Breast epithelium (tissue), 4 donors: ENCODE data around the gene HSD17B8. TPM values are rescaled to one million over a fixed set of nuclear protein-coding genes. Genes with fewer than 3 reads are reported as not detected.

Source experiments
- DNase-seq, 2 donors: peaks; one replicate each; pipeline ENCODE4 v3.0.0-alpha.2; 2019; ENCODE audit warnings: low spot score in 2 of 2
- H3K27ac ChIP-seq, 2 donors: fragments of 200-600 bp; sonication (generic) in 1 of 2; one replicate each; pipeline ENCODE4 v1.5.1; 2016 to 2019; ENCODE audit warnings: mild to moderate bottlenecking in 1 of 2
- H3K27me3 ChIP-seq, 2 donors: fragments of 200-600 bp; sonication (generic) in 1 of 2; one replicate each; pipeline versions ENCODE4 v1.5.1 to v1.6.0; 2017 to 2019; ENCODE audit warnings: control low read depth in 1 of 2, mild to moderate bottlenecking in 1 of 2
- H3K36me3 ChIP-seq: fragments of 200-600 bp; one replicate; pipeline ENCODE4 v1.5.1; 2019
- H3K4me1 ChIP-seq, 2 donors: fragments of 200-600 bp; sonication (generic); one replicate each; pipeline ENCODE4 v1.5.1; 2016 to 2019; ENCODE audit warnings: control low read depth in 1 of 2
- H3K4me3 ChIP-seq, 3 donors: fragments of 200-600 bp; sonication (generic); 1 replicate in 2 of 3; 2 replicates in 1 of 3; pipeline ENCODE4 v1.5.1; 2016 to 2019; ENCODE audit warnings: mild to moderate bottlenecking in 3 of 3, moderate library complexity in 2 of 3
- H3K9me3 ChIP-seq, 2 donors: fragments of 200-600 bp; sonication (generic) in 1 of 2; one replicate each; pipeline ENCODE4 v1.5.1; 2016 to 2019; ENCODE audit warnings: control low read depth in 1 of 2
- POLR2A ChIP-seq: fragments of 450-650 bp; IDR thresholded peaks from one replicate; pipeline ENCODE4 v1.6.1; 2016; ENCODE audit warnings: antibody characterized with exemption, mild to moderate bottlenecking, moderate library complexity
- POLR2AphosphoS5 ChIP-seq, 3 donors: sonication (generic); formaldehyde crosslinking; IDR thresholded peaks; one replicate each; pipeline ENCODE4 v1.6.1; 2017; ENCODE audit warnings: antibody characterized with exemption in 3 of 3
- intact Hi-C: fragments of 100-400 bp; cut with DNase I; formaldehyde crosslinking; loops from one replicate; pipeline ENCODE4 v1.15.1; 2023; ENCODE audit warnings: low total_unique reads
- total RNA-seq, 3 donors: library from RNA; depleted of rRNA; stranded (reverse); fragments of >200 nt; gene quantifications; one replicate each; pipeline ENCODE4 v1.1.0, GENCODE V29; 2016
- TF ChIP-seq, protein P1 (sequence below), 3 donors: fragments of 450-650 bp; IDR thresholded peaks; one replicate each; pipeline ENCODE4 v1.5.1; 2016 to 2017; ENCODE audit warnings: antibody characterized with exemption in 3 of 3, mild to moderate bottlenecking in 3 of 3, moderate library complexity in 3 of 3

HSD17B8 gene
- total RNA-seq, 3 donors from 2014 or later: 17.0 to 33.8 (median 18.4) TPM

DNA sequence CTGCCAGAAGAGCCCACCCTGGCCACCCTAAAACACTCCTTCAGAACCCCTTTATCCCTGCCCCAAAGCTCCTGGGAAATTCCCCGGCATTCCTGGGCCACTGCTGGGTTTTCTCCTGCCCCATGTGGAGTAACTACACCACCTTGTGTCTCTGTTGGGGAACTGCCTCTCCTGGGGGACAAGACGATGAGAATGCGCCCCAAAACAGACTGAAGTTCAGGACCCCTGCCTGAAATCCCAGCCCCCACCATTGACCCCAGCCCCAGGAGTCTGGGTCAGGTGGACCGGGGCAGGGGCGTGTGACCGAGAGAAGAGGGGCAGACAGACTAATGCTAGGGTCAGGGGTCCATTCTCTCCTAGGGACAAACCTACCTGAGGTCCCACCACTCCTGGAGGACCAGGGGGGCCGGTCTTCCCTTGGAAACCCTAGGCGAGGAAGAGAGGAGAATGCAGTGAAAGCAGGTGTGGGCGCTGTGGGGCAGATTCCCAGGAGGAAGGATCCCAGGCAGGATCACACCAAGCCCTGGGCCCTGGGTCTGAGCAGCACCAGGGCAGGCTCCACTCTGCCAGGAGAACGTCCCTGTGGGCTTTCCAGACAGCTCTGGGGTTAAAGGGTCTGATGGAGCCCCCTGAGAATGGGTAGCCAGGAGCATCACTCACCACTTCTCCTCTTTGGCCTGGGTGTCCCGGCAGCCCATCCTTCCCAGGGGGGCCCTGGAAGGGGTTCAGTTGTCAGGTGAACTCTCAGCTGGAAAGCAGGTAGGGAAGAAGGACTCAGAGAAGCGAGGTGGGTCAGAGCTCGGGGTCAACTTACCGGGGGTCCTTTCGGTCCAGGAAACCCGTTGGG lies 31.5 kb upstream of the HSD17B8 start:
- peak in 1 of 2 donors; percentile 45 for DNase-seq
- intact Hi-C loops: no loop called here
- Histone ChIP-seq H3K36me3 (no peaks in the 10 kb centered on the region), H3K4me1 (no peaks in the 10 kb centered on the region), H3K27me3 (no peaks in the 10 kb centered on the region), H3K27ac (no peak overlapping the region), H3K9me3 (no peaks in the 10 kb centered on the region), H3K4me3 (no peak overlapping the region)
- no peak for TF ChIP-seq POLR2AphosphoS5 (IDR thresholded peaks at IDR 0.05)
- TF ChIP-seq, protein P1, sequence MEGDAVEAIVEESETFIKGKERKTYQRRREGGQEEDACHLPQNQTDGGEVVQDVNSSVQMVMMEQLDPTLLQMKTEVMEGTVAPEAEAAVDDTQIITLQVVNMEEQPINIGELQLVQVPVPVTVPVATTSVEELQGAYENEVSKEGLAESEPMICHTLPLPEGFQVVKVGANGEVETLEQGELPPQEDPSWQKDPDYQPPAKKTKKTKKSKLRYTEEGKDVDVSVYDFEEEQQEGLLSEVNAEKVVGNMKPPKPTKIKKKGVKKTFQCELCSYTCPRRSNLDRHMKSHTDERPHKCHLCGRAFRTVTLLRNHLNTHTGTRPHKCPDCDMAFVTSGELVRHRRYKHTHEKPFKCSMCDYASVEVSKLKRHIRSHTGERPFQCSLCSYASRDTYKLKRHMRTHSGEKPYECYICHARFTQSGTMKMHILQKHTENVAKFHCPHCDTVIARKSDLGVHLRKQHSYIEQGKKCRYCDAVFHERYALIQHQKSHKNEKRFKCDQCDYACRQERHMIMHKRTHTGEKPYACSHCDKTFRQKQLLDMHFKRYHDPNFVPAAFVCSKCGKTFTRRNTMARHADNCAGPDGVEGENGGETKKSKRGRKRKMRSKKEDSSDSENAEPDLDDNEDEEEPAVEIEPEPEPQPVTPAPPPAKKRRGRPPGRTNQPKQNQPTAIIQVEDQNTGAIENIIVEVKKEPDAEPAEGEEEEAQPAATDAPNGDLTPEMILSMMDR (IDR thresholded peaks at IDR 0.05): peak in 1 of 3 donors; percentile 58
- TF ChIP-seq POLR2A: no peak

DNA sequence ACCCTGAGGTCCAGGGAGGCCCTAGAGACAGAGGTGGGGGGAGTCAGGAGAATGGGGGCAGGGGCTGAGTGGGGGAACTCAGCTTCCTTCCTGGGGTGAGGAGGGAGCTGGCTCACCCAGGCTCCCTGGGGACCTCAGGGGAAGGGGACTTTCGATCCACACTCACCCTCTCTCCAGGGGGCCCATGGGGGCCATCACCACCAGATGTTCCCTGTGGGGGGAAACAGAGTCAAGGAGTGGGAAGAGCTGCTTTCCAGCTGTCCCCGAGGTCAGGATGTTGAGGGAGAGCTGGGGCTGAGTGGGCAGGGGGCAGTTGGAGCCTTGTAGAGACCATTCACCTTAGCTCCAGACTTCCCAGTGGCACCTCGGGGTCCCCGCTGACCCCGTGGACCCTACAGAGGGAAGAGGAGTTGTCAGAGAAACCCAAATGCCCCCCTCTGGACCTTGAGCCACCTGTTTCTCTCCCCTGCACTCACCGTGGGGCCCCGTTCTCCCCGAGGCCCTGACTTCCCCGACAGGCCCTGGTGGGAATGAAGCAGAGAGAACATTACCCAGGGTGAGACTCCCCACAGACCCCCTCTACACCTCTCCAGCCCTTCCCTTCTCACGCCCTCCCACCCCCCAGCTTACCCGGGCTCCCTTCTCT lies 30.8 kb upstream of the HSD17B8 start:
- Histone ChIP-seq H3K4me3 (no peak overlapping the region), H3K4me1 (no peaks in the 10 kb centered on the region), H3K36me3 (no peaks in the 10 kb centered on the region), H3K27me3 (no peaks in the 10 kb centered on the region), H3K9me3 (no peaks in the 10 kb centered on the region), H3K27ac (no peak overlapping the region)
- no peak for DNase-seq
- intact Hi-C loops: no loop called here
- no peak for TF ChIP-seq POLR2AphosphoS5 (IDR thresholded peaks at IDR 0.05)
- no peak for TF ChIP-seq POLR2A
- TF ChIP-seq, protein P1 (IDR thresholded peaks at IDR 0.05): no peak

DNA sequence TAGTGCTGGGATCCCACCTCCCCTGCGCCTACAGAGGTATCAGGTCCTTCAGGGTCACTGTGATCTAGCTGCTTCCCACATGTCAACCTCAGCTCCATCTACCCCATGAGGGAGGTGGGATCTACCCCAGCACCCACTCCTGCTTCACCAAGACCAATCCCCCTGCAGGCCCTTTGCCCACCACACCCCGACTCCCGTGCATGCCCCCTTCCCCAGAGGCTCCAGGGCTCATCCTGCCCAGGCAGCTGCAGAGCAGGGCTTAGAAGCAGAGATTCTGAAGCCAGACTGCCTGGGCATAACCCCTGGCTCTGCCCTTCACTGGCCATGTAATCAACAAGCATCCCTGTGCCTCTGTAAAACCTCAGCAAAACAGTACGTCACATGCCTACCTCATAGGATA lies 29.7 kb upstream of the HSD17B8 start:
- H3K4me3 ChIP-seq: no peak overlapping the region
- H3K36me3 ChIP-seq: no peaks in the 10 kb centered on the region
- no peaks in the 10 kb centered on the region for H3K27me3 ChIP-seq
- no peak overlapping the region for H3K27ac ChIP-seq
- H3K9me3 ChIP-seq: no peaks in the 10 kb centered on the region
- H3K4me1 ChIP-seq: no peaks in the 10 kb centered on the region
- no peak for TF ChIP-seq POLR2A
- DNase-seq: no peak
- intact Hi-C loops: no loop called here

DNA sequence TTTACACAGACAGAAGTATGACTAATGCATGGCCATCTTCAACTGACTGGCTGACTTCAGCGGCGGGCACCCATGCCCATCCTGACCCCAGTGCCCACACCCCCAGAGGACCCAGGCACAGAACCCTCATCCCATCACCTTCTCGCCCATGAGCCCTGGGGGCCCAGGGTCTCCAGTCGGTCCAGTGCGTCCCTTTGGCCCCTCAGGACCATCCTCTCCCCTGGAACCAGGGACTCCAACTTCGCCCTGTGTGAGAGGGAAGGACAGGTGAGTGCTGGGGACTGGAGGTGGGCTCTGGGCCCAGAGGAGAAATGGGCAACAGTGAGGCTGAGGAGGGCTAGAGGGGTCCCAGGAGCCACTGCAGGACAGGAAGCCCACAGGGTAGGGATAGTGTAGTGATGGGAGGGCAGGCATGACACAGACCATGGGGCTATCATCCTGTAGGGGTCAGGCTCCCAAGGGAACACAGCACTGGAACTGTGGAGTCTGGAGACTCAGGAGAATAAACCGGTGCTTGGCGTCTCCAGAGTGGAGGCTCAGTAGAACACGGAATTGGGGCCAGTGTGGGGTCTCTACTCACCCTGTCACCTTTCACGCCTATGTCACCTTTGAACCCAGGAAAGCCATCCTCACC lies 28.9 kb upstream of the HSD17B8 start:
- intact Hi-C loops: no loop called here
- DNase-seq: no peak

DNA sequence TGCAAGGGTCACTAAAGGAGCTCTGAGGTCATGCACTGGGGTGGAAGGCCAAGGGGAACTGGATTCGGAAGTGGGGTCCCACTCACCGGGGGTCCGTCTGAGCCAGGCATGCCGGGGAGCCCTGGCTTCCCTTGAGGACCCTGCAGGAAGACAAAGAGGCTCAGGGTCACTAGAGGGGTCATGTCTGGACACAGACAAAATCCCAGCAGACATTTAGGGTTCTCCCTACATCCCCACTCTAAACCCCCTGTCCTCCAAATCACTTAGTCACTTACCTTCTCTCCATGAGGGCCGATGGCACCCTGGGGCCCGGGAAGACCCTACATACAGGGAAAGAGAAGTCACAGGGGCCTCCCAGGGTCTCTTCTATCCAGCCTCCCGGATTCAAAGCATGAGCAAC lies 27.5 kb upstream of the HSD17B8 start:
- H3K36me3 ChIP-seq: no peaks in the 10 kb centered on the region
- no peak overlapping the region for H3K27ac ChIP-seq
- no peak for DNase-seq
- H3K4me3 ChIP-seq: no peak overlapping the region
- no peak for TF ChIP-seq POLR2A
- TF ChIP-seq POLR2AphosphoS5 (IDR thresholded peaks at IDR 0.05): no peak
- TF ChIP-seq, protein P1 (IDR thresholded peaks at IDR 0.05): no peak
- H3K27me3 ChIP-seq: no peaks in the 10 kb centered on the region
- intact Hi-C loops: no loop called here
- no peaks in the 10 kb centered on the region for H3K4me1 ChIP-seq
- no peaks in the 10 kb centered on the region for H3K9me3 ChIP-seq

More for the DNA sequence above, 28.9 kb upstream of the HSD17B8 start:
- H3K9me3 ChIP-seq: no peaks in the 10 kb centered on the region
- no peaks in the 10 kb centered on the region for H3K27me3 ChIP-seq
- no peak for TF ChIP-seq POLR2AphosphoS5 (IDR thresholded peaks at IDR 0.05)
- TF ChIP-seq POLR2A: no peak
- TF ChIP-seq, protein P1 (IDR thresholded peaks at IDR 0.05): no peak
- no peaks in the 10 kb centered on the region for H3K36me3 ChIP-seq
- no peak overlapping the region for H3K27ac ChIP-seq
- H3K4me3 ChIP-seq: no peak overlapping the region
- no peaks in the 10 kb centered on the region for H3K4me1 ChIP-seq
